ENCODE measurements around the gene MGAT4A. TPM values are rescaled to one million over a fixed set of nuclear protein-coding genes. Genes with fewer than 3 reads are reported as not detected.
"Not testable (repeated sequence)": the region's sequence is repeated elsewhere in the genome, so short reads cannot be mapped to it uniquely, and the experiment has no call there.

MGAT4A gene
- polyA plus RNA-seq, 4 donors = 16.0 to 42.6 (median 29.3) TPM

GRCh38 chr2:98759827-98760625 lies 29.1 kb upstream of the MGAT4A start:
- DNase-seq (ENCODE audit: low read depth in 4 of 4, low spot score in 3 of 4) = no peak

DNA sequence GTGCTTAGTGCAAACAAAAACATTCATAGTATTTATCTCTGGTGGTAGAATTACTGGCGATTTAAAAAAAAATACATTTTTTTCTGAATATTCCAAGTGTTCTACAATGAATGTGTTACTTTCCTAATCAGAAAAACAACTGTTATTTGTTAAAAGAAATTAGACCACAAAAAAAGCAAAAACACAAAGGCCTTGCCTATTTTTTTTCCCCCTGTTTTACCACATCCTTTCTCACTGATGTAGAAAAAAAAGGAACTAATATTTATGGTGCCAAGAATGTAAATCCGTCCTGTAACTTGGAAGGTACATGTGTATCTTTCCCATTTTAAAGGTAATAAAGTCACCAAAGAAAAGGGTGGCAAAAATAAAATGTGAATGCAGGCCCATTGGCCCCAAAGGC lies 28.4 kb upstream of the MGAT4A start:
- DNase-seq (ENCODE audit: low read depth in 4 of 4, low spot score in 3 of 4) = no peak

DNA sequence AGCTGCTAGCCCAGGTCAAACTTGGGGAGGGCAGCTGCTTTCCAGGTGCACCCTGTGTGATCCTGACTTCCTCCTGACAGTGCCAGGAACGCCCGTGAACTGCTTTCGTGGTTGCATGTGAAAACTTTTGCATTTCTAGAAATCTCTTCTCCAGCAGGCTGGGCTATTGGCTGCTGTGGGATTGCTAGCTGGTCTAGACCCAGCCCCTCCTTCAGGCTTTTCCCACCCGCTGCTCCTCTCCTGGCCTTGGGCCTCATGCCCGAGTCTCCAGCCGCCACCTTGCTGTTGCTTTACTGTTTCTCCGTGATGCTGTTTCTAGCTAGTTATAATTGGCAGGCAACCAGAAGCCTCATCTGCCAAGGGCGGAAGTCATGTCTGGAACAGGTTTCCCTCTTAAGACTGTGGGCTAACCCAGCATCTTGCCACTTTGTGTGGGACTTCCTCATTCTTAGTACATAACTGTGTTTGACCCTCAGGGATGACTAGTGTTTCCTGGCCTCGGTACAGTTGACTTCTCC lies 27.0 kb upstream of the MGAT4A start:
- DNase-seq (ENCODE audit: low read depth in 4 of 4, low spot score in 3 of 4) = peak in 1 of 4 donors; percentile 16

DNA sequence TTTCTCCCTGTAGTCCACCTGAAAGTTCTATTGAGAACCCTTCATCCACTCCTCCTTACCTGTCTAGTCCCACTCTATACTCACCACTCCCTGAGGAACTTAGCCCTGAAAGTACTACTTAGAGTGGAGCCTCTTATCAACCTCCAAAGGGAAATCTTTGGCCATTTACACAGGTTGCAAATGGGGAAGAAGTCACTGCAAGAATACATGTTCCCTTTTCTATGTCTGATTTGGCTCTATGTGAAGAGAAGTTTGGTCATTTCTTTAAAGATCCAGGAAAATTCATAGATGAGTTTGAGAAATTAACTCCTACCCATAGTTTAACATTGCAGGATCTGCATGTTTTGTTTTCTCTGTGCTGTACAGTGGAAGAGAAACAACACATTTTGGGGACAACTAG lies 22.9 kb upstream of the MGAT4A start:
- DNase-seq (ENCODE audit: low read depth in 4 of 4, low spot score in 3 of 4) = no peak

GRCh38 chr2:98752711-98753110 lies 21.8 kb upstream of the MGAT4A start:
- DNase-seq (ENCODE audit: low read depth in 4 of 4, low spot score in 3 of 4) = not testable (repeated sequence)

DNA sequence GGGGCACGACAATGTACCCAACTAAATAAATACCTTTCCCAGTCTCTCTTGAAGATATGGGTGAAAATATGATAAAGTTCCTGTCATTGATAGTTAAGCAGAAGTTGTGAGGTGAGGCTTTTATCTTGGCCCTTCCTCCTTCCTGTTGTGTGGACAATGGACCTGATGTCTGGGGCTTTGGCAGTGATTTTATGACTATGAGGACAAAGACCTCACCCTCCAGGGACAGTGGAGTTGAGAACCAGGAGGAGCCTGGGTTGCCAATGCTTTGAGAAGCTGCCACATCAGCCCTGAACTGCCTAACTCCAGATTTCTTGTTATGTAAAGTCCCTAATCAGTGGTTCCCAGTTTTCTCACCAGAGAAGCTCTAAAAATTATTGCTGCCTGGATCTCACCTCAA lies 20.8 kb upstream of the MGAT4A start:
- DNase-seq (ENCODE audit: low read depth in 4 of 4, low spot score in 3 of 4) = no peak

- no peak for DNase-seq (ENCODE audit: low read depth in 4 of 4, low spot score in 3 of 4)
Observed at GRCh38 chr2:98750593-98751282, 19.8 kb upstream of the MGAT4A start.

DNA sequence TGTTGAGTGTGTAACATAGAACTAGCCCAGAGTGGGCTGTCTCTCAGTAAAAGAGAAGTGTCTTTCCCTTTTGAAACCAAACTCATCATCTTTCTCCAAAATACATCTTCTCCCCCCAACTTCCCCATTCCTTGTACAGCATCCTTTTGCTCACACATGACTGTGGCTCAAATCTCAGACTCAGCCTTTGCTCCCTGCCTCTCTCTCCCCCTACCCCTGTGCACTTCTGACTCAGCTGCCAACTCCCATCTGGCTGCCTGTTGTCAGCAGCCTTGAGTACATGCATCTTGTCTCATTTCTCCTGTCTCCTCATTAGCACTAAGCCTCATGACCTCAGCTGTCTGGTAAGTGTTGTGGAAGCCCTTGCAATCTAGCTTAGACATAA lies 18.1 kb upstream of the MGAT4A start:
- no peak for DNase-seq (ENCODE audit: low read depth in 4 of 4, low spot score in 3 of 4)

- DNase-seq (ENCODE audit: low read depth in 4 of 4, low spot score in 3 of 4) = no peak
Observed at GRCh38 chr2:98748292-98749065, 17.5 kb upstream of the MGAT4A start.

- DNase-seq (ENCODE audit: low read depth in 4 of 4, low spot score in 3 of 4) = no peak
Observed at GRCh38 chr2:98747888-98748287, 17.0 kb upstream of the MGAT4A start.

DNA sequence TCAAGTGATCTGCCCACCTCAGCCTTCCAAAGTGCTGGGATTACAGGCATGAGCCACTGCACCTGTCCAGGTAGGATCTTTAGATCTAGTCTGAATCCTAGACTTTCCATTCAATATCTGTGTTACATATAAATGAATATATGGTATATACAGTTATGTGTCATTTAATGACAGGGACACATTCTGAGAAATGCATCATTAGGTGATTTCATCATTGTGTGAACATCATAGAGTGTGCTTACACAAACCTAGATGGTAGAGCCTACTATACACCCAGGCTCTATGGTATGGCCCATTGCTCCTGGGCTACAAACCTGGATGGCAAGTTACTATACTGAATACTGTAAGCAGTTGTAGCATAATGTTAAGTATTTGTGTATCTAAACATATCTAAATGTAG lies 15.5 kb upstream of the MGAT4A start:
- no peak for DNase-seq (ENCODE audit: low read depth in 4 of 4, low spot score in 3 of 4)

GRCh38 chr2:98744595-98744994 lies 13.7 kb upstream of the MGAT4A start:
- DNase-seq (ENCODE audit: low read depth in 4 of 4, low spot score in 3 of 4) = no peak

DNA sequence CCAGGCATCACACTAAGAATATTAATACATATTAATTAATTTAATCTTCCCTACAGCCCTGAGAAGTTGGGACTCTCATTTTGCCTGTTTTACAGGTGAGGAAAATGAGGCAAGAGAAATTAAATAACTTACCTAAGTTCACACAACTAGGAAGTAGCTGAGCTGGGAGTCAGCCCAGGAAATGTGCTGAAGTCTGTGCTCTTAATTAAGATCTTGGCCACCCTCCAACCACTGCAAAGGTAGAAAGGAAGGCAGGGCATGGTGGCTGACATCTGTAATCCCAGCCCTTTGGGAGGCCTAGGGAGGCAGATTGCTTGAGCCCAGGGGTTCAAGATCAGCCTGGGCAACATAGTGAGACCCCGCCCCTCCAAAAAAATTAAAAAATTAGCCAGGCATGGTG lies 12.9 kb upstream of the MGAT4A start:
- no peak for DNase-seq (ENCODE audit: low read depth in 4 of 4, low spot score in 3 of 4)

GRCh38 chr2:98739020-98739419 lies 8.1 kb upstream of the MGAT4A start:
- DNase-seq (ENCODE audit: low read depth in 4 of 4, low spot score in 3 of 4) = no peak

- DNase-seq (ENCODE audit: low read depth in 4 of 4, low spot score in 3 of 4) = no peak
Observed at GRCh38 chr2:98738304-98738703, 7.4 kb upstream of the MGAT4A start.

GRCh38 chr2:98737848-98738247 lies 6.9 kb upstream of the MGAT4A start:
- no peak for DNase-seq (ENCODE audit: low read depth in 4 of 4, low spot score in 3 of 4)

DNA sequence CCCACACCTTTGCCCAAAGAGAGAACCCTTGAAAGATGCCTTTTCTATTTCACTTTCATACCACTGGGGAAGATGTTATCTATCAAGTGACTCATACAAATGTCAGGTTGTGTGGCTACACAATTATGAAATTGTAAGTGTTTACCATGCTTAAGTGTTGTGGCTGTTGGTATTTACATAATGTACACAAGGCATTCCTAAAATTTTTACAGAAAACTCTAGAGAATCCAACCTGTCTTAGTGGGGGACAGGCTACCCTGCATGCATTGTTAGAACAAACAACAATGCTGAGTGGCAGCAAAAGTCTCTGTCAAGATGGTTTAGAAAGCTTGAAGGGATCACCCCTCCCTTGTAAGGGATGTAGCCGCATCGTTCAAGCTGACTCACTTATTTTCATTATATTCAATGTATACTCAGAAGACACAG lies 5.5 kb upstream of the MGAT4A start:
- DNase-seq (ENCODE audit: low read depth in 4 of 4, low spot score in 3 of 4) = no peak

DNA sequence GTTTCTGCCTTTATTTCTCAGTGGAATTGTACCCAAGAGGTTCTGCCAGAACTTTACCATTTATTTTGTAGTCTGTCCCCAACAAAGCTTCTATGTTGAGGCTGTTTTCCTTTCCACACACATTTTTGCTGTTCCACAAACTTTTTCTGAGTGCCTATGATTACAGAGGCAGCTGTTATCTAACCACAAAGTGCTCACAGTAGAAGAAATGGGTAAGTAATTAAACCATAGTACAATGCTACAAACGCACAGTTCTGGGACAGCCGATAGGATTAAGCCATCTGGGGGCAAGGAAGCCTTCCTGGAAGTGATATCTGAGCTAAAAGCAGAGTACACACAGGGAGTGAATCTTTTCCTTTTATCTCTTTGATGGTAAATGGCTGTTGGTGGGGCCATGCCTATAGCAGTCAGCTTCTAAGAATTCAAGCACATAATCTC lies 3.9 kb upstream of the MGAT4A start:
- DNase-seq (ENCODE audit: low read depth in 4 of 4, low spot score in 3 of 4) = no peak

GRCh38 chr2:98734162-98734561 lies 3.2 kb upstream of the MGAT4A start:
- no peak for DNase-seq (ENCODE audit: low read depth in 4 of 4, low spot score in 3 of 4)

- DNase-seq (ENCODE audit: low read depth in 4 of 4, low spot score in 3 of 4) = no peak
Observed at GRCh38 chr2:98732430-98733051, 1.6 kb upstream of the MGAT4A start.

DNA sequence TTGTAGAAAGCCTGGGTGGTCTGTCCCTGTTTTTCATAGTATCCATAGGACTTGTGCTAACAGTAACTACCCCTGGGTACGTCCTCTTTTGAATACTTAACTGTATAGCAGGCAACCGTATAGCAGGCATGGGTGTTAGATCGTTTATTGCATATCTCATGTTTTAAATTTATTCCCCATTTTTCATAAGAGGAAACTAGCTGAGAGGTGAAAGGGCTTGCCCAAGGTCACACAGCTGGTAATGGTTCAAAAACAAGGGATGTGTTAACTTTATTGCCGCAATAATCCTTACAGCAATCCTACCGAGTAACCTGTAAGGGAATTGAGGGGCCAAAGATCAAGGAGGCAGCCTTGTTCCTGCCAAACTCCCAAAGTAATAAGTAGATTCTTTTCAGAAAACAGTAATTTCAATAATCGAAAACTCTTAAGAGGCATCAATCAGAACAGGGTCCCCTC lies 990 bp upstream of the MGAT4A start:
- DNase-seq (ENCODE audit: low read depth in 4 of 4, low spot score in 3 of 4) = no peak

All from left renal pelvis (tissue), 4 donors.